GM19452 (cell line): Measurements from ENCODE around the gene MAP3K20.
"Not testable (repeated sequence)": the region's sequence is repeated elsewhere in the genome, so short reads cannot be mapped to it uniquely, and the experiment has no call there.

Experiments used
- ATAC-seq: cut with Tn5 transposase; IDR thresholded peaks from one replicate; pipeline ENCODE4 v1.9.1; 2021; ENCODE audit not compliant: unreplicated experiment

Gene MAP3K20

DNA sequence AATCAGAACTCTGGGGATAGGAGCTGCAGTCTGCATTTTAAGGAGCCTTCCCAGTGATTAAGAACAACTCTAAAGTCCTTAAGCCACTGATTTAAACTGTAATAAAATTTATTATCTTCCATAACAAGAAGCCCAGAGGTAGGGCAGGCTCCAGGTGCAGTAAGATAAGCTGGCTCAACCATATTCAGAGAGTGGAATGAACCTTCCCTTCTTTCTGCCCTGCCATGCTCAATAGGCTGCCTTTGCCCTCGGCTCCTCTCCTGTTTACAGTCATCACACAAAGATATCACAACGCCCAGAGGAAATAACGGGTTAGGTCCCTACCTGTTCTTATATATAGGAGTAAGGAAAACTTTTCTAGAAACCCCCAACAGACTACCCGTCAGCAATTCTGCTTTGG, 188.5 kb downstream of the MAP3K20 start:
- ATAC-seq = no peak

DNA sequence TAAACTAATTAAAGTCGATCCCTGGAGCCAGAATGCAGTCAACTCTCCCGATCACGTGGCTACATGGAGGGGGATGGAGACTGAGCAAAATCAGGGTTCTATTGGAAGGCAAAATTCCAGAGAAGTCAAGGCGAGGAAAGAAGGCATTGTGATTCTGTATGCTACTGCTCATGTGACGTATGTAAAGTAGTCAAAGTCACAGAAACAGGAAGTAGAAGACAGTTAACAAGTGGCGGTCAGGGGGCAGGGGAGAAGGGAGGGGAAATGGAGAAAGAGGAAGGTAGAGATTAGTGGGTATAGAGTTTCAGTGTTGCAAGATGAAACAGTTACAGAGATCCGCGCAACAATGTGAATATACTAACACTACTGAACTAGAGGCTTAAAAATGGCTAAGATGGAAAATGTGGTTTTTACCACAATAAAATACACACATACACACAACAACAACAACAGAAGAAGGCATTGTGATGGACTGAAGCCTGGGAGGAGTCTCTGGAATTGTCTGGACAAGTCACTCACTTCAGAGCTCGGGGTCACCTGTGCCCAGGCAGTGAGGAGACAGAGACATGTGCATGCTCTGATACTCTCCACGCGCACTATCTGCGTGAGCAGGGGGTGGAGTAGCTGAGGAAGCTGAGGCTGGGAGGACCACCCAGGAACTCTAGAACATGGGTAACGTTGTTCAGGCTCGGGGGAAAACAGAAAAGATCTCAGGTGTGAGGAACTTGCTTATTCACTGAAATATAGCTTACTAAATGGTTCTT, 189.1 kb downstream of the MAP3K20 start:
- peak; percentile 98 for ATAC-seq

- ATAC-seq = no peak
These were observed 195.5 kb downstream of the MAP3K20 start for GRCh38 chr2:173271135-173271534.

GRCh38 chr2:173271825-173272224, 196.2 kb downstream of the MAP3K20 start:
- no peak for ATAC-seq

DNA sequence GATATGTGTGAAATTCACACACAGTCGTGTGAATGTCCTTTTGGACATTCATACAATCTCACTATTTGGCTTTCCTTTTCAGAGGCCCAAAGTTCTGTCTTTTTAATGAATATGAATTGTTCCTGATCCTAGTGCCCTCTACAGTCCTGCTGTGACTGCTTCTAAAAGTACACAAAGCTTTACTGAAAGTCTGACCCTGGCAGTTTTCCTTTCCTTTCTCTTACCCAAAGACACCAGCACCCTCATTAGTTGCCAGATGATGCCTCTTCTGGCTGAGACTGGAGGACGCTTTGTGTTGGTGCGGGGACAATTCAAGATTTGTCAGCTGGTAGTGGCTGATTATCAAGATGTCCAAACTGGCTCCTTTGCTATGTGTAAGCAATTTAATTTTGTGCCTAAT, 197.2 kb downstream of the MAP3K20 start:
- no peak for ATAC-seq

GRCh38 chr2:173278794-173279526, 203.3 kb downstream of the MAP3K20 start:
- ATAC-seq = no peak

GRCh38 chr2:173279527-173279868, 203.9 kb downstream of the MAP3K20 start:
- ATAC-seq = no peak

DNA sequence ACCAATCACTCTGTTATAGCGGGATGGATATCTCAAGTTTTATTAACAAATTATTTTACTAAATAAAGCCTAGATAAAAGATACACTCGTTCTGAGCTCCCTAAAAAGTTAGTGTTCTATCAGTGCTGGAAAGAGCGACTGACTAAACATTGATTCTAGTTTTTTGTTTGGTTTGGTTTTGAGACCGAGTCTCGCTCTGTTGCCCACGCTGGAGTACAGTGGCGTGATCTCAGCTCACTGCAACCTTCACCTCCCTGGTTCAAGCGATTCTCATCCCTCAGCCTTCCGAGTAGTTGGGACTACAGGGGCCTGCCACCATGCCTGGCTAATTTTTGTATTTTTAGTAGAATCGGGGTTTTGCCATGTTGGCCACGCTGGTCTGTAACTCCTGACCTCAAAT, 205.2 kb downstream of the MAP3K20 start:
- ATAC-seq = no peak

- not testable (repeated sequence) for ATAC-seq
These were observed 206.3 kb downstream of the MAP3K20 start for GRCh38 chr2:173281898-173282297.

DNA sequence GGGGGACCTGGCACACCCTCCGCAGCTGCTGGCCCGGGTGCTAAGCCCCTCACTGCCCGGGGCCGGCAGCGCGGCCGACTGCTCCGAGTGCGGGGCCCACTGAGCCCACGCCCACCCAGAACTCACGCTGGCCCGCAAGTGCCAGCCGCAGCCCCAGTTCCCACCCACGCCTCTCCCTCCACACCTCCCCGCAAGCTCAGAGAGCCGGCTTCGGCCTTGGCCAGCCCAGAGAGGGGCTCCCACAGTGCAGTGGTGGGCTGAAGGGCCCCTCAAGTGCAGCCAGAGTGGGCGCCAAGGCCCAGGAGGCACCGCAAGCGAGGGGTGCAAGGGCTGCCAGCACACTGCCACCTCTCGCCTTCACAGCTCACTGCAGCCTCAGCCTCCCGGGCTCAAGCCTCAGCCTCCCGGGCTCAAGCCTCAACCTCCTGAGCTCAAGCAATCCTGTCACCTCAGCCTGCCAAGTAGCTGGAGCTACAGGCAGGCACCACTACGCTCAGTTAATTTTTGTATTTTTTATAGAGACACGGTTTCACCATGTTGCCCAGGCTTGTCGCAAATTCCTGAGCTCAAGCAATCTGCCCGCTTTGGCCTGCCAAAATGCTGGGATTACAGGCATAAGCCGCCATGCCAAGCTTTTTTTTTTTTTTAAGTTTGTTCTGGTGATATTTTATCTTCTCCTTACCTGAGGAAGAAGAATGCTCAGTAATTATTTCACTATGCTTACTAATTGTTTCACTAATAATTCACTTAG, 207.3 kb downstream of the MAP3K20 start:
- ATAC-seq = no peak

- ATAC-seq = peak; percentile 82
These were observed 210.6 kb downstream of the MAP3K20 start for GRCh38 chr2:173286153-173286809.

DNA sequence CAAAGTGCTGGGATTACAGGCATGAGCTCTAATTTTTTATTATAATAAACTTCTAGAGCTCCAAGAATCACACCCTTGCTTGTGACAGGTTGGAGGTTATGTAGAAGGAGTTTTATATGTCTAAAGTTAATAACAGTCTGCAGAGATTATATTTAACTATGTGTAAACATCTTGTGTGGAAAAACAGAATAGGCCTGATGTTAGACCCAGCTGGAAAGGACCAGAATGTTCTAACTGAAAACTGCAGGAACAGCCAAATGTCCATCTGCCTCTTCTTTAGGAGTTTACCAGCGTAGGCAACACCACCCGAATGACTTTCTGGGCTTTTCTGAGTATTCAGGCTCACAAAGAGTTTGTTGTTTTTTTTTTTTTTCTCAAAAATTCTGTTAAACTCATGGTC, 211.9 kb downstream of the MAP3K20 start:
- no peak for ATAC-seq

DNA sequence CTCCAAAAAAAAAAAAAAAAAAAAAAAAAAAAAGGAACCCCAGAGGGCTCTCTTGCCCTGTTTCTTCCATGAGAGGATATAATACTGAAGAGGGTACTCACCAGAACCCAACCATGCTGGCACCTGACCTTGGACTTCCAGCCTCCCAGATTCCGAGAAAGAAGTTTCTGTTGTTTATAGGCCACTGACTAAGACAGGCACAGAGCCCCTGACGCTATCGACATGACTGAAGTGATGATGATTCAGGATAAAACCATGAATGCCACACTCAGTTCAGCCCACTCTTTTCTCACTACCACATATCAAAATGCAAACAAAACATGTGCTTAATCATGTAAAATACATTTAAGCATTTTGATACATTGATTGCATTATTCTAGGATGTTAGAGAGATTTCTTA, 212.9 kb downstream of the MAP3K20 start:
- no peak for ATAC-seq

DNA sequence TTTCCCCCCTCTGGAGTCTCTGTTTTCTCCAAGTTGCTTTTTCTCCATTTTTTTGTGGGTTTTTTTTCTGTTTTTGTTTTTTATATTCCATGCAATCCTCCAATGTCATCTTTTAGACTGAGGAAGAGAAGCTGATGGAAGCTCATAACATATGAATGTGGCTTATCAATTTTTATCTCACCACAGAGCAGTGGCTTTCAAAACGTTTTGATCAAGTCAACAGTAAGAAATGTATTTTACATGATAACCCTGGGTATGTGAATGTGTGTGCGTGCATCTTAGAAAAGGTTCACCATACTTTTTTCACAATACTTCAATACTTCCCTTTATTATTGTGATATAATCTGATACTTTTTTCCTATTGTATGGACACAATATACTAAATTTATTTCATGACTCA, 214.4 kb downstream of the MAP3K20 start:
- no peak for ATAC-seq

GRCh38 chr2:173290518-173290917, 214.9 kb downstream of the MAP3K20 start:
- no peak for ATAC-seq

DNA sequence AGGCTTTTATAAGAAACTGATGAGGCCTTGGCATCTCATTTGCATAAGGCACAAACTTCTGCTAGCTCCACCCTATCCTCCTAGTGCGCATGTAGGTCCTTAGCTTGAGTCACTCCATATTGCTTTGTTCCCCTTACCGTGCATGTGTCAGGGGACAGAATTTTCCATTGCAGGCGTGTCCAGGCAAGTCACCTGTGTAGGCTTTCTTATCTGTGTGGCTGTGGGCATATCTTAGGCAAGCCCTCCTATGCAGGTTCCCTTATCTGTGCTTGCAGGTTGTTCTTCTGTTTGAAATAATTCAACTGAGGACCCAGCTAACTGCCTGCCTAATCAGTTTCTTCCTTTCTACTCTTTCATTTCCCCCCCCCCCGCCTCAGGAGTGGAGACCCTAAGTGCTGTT, 215.8 kb downstream of the MAP3K20 start:
- ATAC-seq = no peak

GRCh38 chr2:173296235-173296634, 220.6 kb downstream of the MAP3K20 start:
- ATAC-seq = no peak

DNA sequence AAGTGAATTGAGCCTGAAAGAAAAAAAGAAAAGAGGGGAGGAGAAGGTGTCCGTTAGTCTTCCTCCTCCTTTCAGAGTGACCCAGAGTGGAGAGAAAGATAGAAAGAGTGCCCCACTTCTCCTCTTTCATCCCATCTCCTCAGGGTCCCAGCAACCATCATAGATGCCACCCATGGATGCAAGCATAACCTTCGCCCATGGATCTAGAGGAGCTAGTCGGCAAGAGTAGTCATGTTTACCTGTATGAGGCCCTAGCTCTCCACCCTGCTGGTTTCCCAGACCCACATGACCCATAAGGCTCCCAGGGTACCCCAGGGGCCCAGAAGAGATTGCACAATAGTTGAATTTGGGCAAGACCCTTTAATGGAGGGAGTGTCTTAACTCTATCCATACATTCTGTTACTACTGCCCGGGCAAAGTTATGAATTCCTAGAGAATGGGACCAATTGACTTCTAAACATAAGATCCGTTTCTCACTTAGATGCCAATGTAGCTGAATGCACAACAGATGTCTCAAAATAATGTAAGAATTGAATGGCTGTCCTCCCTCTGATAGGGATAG, 223.0 kb downstream of the MAP3K20 start:
- no peak for ATAC-seq

DNA sequence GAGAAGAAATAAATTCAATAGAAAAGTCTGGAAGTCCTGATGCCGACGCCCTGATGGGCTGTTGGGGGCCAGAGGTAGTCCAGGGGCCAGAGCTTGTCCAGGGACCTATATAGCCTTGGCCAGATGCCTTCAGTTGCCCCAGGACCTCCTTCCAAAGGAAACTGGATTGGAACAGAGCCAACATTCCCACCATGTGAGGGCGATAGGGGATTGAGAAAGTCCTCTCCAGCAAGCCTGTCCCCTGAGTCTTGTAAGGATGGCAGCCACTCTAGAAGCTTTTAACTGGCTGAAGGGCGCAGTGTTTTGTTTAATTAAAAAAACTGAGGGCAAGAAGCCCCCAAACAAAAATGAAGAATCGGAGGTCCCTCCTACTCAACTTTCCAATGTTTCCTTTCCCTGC, 224.1 kb downstream of the MAP3K20 start:
- ATAC-seq = no peak

- no peak for ATAC-seq
These were observed 224.8 kb downstream of the MAP3K20 start for GRCh38 chr2:173300458-173300857.

DNA sequence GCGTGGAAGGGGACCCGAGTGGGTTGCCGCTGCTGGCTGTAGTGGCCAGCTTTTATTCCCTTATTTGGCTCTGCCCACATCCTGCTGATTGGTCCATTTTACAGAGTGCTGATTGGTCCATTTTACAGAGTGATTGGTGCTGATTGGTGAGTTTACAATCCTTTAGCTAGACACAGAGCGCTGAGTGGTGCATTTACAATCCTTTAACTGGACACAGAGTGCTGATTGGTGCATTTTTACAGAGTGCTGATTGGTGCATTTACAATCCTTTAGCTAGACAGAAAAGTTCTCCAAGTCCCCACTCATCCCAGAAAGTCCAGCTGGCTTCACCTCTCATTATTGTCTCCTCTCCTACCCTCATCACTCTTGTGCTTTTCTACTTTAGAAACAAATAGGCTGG, 225.9 kb downstream of the MAP3K20 start:
- ATAC-seq = not testable (repeated sequence)
